Endothelial cell of umbilical vein (primary cell): Measurements from ENCODE around the gene DNAJC8. TPM values are rescaled to one million over a fixed set of nuclear protein-coding genes. Genes with fewer than 3 reads are reported as not detected.

Experiments
- BruUV-seq: library from RNA; stranded (reverse); fragments of 400-500 nt; replicated peaks from 2 replicates; lab custom pipeline; 2021; lab: Mats Ljungman, UMichigan
- CTCF ChIA-PET: fragments of 300-600, 350-600 bp; sonication (Branson Sonifier 250); formaldehyde crosslinking; loops from one replicate; lab custom pipeline; 2021; ENCODE audit warnings: antibody characterized with exemption, inconsistent platforms; lab: Charles Lee
- POLR2A ChIA-PET: fragments of 300-600, 350-600 bp; sonication (Branson Sonifier 250); formaldehyde crosslinking; loops from one replicate; lab custom pipeline; 2021; ENCODE audit warnings: antibody characterized with exemption, inconsistent platforms; lab: Charles Lee
- DNase-seq: peaks from one replicate; pipeline ENCODE4 v3.0.0-alpha.2; 2011; ENCODE audit warnings: low read depth, low spot score
- FAIRE-seq: peaks from 2 replicates; lab custom pipeline; 2011; peaks lifted over from hg19 to GRCh38; lab: Jason Lieb, UNC
- H2AFZ ChIP-seq: 2 replicates; pipeline ENCODE4 v1.6.0; 2012; ENCODE audit warnings: low read depth, low read length, control low read depth, inconsistent platforms
- H3K27ac ChIP-seq: 2 replicates; pipeline ENCODE4 v1.5.1; 2011; ENCODE audit warnings: low read depth, mild to moderate bottlenecking, control low read depth, low read length, moderate library complexity; ENCODE audit not compliant: insufficient read depth
- H3K27me3 ChIP-seq, 2 experiments: 2 replicates each; pipeline versions ENCODE4 v1.6.0 to v1.6.1; 2011; ENCODE audit warnings: low read length in 2 of 2, mixed read lengths in 1 of 2; ENCODE audit not compliant: control insufficient read depth in 2 of 2, insufficient read depth in 2 of 2
- H3K36me3 ChIP-seq, 2 experiments: 2 replicates in 1 of 2; 3 replicates in 1 of 2; pipeline ENCODE4 v1.5.1; 2011; ENCODE audit warnings: low read length in 2 of 2, mild to moderate bottlenecking in 1 of 2, moderate library complexity in 1 of 2; ENCODE audit not compliant: control insufficient read depth in 2 of 2, insufficient read depth in 2 of 2; ENCODE audit errors: extremely low read depth in 1 of 2
- H3K4me1 ChIP-seq: 3 replicates; pipeline ENCODE4 v1.5.1; 2011; ENCODE audit warnings: mild to moderate bottlenecking, low read length; ENCODE audit not compliant: control insufficient read depth, insufficient read depth; ENCODE audit errors: extremely low read depth
- H3K4me2 ChIP-seq: 2 replicates; pipeline ENCODE4 v1.6.1; 2011; ENCODE audit warnings: low read length, control low read depth, mixed read lengths; ENCODE audit not compliant: insufficient read depth
- H3K4me3 ChIP-seq, 3 experiments: fragments of 200-600 bp in 1 of 3; sonication (generic), shearing (Covaris generic) in 1 of 3; replicated peaks in 1 of 3; 2 replicates each; pipeline ENCODE4 v1.5.1; 2011 to 2016; ENCODE audit warnings: control low read depth in 3 of 3, low read length in 3 of 3, mild to moderate bottlenecking in 2 of 3, inconsistent platforms in 1 of 3, low read depth in 1 of 3, moderate library complexity in 1 of 3; ENCODE audit not compliant: insufficient read depth in 1 of 3
- H3K79me2 ChIP-seq: 2 replicates; pipeline ENCODE4 v1.6.0; 2012; ENCODE audit warnings: low read length, inconsistent platforms; ENCODE audit not compliant: control insufficient read depth, insufficient read depth
- H3K9ac ChIP-seq: replicated peaks from 2 replicates; pipeline ENCODE3; 2011; ENCODE audit warnings: low read length, control low read depth; ENCODE audit not compliant: insufficient read depth; ENCODE audit errors: extremely low read depth
- H3K9me1 ChIP-seq: replicated peaks from 3 replicates; pipeline ENCODE4 v1.6.0; 2011; ENCODE audit warnings: mild to moderate bottlenecking, low read length; ENCODE audit not compliant: control insufficient read depth, insufficient read depth; ENCODE audit errors: extremely low read depth
- H3K9me3 ChIP-seq: replicated peaks from 2 replicates; pipeline ENCODE4 v1.5.1; 2012; ENCODE audit warnings: low read length, inconsistent platforms; ENCODE audit not compliant: control insufficient read depth, insufficient read depth
- H4K20me1 ChIP-seq: replicated peaks from 2 replicates; pipeline ENCODE3; 2011; ENCODE audit warnings: mild to moderate bottlenecking, low read length; ENCODE audit not compliant: control insufficient read depth, insufficient read depth; ENCODE audit errors: extremely low read depth
- EZH2 ChIP-seq: IDR thresholded peaks from 2 replicates; pipeline ENCODE4 v1.6.1; 2012; ENCODE audit warnings: borderline replicate concordance, low read depth, mild to moderate bottlenecking, moderate library complexity, low read length, inconsistent platforms; ENCODE audit not compliant: severe bottlenecking
- FOS ChIP-seq: IDR thresholded peaks from 2 replicates; pipeline ENCODE4 v1.6.1; 2011; ENCODE audit warnings: mild to moderate bottlenecking, low read length, moderate library complexity, borderline replicate concordance; ENCODE audit not compliant: insufficient read depth
- GATA2 ChIP-seq: IDR thresholded peaks from 2 replicates; pipeline ENCODE4 v1.7.0; 2011; ENCODE audit warnings: low read depth, mild to moderate bottlenecking, moderate library complexity, mixed read lengths, low read length; ENCODE audit not compliant: insufficient read length, insufficient read depth
- JUN ChIP-seq: IDR thresholded peaks from 2 replicates; pipeline ENCODE4 v1.6.1; 2011; ENCODE audit warnings: borderline replicate concordance, low read depth; ENCODE audit not compliant: insufficient read length, insufficient read depth
- MYC ChIP-seq: IDR thresholded peaks from one replicate; pipeline ENCODE4 v1.6.1; 2011; ENCODE audit warnings: mild to moderate bottlenecking, low read depth, low read length
- POLR2A ChIP-seq: IDR thresholded peaks from 2 replicates; pipeline ENCODE4 v1.6.1; 2012; ENCODE audit warnings: low read depth, mild to moderate bottlenecking, control low read depth, low read length
- POLR2AphosphoS5 ChIP-seq: IDR thresholded peaks from 2 replicates; pipeline ENCODE4 v1.6.1; 2012; ENCODE audit warnings: low read depth, mild to moderate bottlenecking, control low read depth, low read length, moderate library complexity; ENCODE audit not compliant: insufficient read depth
- dilution Hi-C: fragments of 300-500 bp; cut with MboI; formaldehyde crosslinking; loops from one replicate; pipeline ENCODE4 v1.15.0; 2019; ENCODE audit warnings: low sequenced_read_pairs; ENCODE audit not compliant: extremely low pct_ligation_motif_present
- intact Hi-C: fragments of 100-400 bp; cut with micrococcal nuclease; formaldehyde crosslinking; loops from one replicate; pipeline ENCODE4 v1.10.0; 2022
- polyA plus RNA-seq, 4 experiments: library from polyadenylated mRNA; depleted of rRNA in 3 of 4; stranded (reverse) in 3 of 4; unstranded in 1 of 4; fragments of >200 nt; gene quantifications; 2 replicates each; pipeline versions ENCODE4 v1.2.1 to v1.2.3, GENCODE V29; 2011 to 2012; ENCODE audit warnings: missing spikeins in 1 of 4
- total RNA-seq: library from RNA; stranded (reverse); gene quantifications from 2 replicates; pipeline ENCODE4 v1.2.3, GENCODE V29; 2021
- TF ChIP-seq, protein P1 (sequence below), 2 donors: IDR thresholded peaks; 1 replicate in 1 of 2; 2 replicates in 1 of 2; pipeline ENCODE4 v1.5.1; 2011; ENCODE audit warnings: low read length in 2 of 2, mild to moderate bottlenecking in 2 of 2, moderate library complexity in 2 of 2, control low read depth in 1 of 2, inconsistent platforms in 1 of 2, low read depth in 1 of 2; ENCODE audit not compliant: insufficient read depth in 1 of 2; ENCODE audit errors: extremely low read depth in 1 of 2
- TF ChIP-seq, protein P2 (sequence below): IDR thresholded peaks from 2 replicates; pipeline ENCODE4 v1.6.1; 2011; ENCODE audit not compliant: insufficient read depth, insufficient read length

The DNAJC8 gene
- total and polyA plus RNA-seq, 2 donors (not counting 3 experiments of a cell fraction or from before 2014, with no cell fraction given), result 71.0 to 106 TPM

DNA sequence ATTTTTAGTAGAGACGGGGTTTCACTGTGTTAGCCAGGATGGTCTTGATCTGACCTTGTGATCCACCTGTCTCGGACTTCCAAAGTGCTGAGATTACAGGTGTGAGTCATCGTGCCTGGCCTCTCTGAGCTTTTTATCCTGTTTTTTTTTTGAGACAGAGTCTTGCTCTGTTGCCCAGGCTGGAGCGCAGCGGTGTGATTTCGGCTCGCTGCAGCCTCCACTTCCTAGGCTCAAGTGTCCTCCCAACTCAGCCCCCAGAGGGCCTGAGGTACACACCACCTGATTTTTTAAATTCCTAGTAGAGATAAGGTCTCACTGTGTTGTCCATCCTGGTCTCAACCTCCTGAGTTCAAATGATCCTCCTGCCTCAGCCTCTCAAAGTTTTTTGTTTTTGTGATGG is 46.9 kb upstream of the DNAJC8 start:
- Histone ChIP-seq H4K20me1 (no peaks in the 10 kb centered on the region), H3K79me2 (no peaks in the 10 kb centered on the region), H3K27me3 (no peaks in the 10 kb centered on the region), H3K9ac (no peak overlapping the region), H3K9me3 (no peaks in the 10 kb centered on the region), H3K36me3 (peaks cover 4 to 33% of the 10 kb centered on the region in 2 experiments), H3K4me3 (no peak overlapping the region), H2AFZ (no peak overlapping the region), H3K27ac (no peak overlapping the region), H3K4me1 (no peaks in the 10 kb centered on the region), H3K9me1 (no peaks in the 10 kb centered on the region), H3K4me2 (no peak overlapping the region)
- no peak for FAIRE-seq
- ChIA-PET POLR2A (no interaction called here), CTCF (interaction anchor here (1.0 to 1.3 kb wide), 3 partner anchors 10 to 88 kb away, joined by 3 to 5 read pairs (median 3); no protein-coding TSS in a partner anchor)
- BruUV-seq, result no TSS peak
- intact Hi-C loops, result no loop called here
- TF ChIP-seq GATA2 (no peak), POLR2AphosphoS5 (no peak), FOS (no peak)
- DNase-seq, result no peak
- dilution Hi-C loops, result no loop called here

DNA sequence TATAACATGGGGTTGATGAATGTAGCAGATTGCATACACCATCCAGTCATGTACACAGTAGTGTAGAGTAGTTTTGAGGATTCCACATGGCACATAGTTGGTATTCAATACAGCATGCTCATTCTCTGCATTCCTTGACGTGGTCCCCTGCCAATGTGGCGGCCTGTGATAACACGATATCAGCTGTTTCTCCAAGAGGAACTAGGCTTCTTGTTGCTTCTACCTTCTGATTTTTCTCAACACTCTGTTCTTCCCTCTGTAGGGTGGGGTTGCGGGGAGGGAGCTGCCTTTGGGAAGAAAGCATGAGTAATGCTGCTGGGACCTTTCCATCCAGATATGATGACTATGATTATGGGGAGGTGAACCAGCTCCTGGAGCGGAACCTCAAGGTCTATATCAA is 45.9 kb upstream of the DNAJC8 start:
- Histone ChIP-seq H3K9me3 (no peaks in the 10 kb centered on the region), H3K4me1 (no peaks in the 10 kb centered on the region), H3K9me1 (no peaks in the 10 kb centered on the region), H3K27ac (no peak overlapping the region), H3K9ac (no peak overlapping the region), H3K27me3 (no peaks in the 10 kb centered on the region), H3K36me3 (peaks cover 4 to 40% of the 10 kb centered on the region in 2 experiments), H3K79me2 (no peaks in the 10 kb centered on the region), H3K4me3 (no peak overlapping the region), H2AFZ (no peak overlapping the region), H3K4me2 (no peak overlapping the region), H4K20me1 (no peaks in the 10 kb centered on the region)
- dilution Hi-C loops (no loop called here), intact Hi-C loops (no loop called here)
- no peak for TF ChIP-seq GATA2
- TF ChIP-seq MYC, result no peak
- no peak for TF ChIP-seq POLR2AphosphoS5
- TF ChIP-seq, protein P1, sequence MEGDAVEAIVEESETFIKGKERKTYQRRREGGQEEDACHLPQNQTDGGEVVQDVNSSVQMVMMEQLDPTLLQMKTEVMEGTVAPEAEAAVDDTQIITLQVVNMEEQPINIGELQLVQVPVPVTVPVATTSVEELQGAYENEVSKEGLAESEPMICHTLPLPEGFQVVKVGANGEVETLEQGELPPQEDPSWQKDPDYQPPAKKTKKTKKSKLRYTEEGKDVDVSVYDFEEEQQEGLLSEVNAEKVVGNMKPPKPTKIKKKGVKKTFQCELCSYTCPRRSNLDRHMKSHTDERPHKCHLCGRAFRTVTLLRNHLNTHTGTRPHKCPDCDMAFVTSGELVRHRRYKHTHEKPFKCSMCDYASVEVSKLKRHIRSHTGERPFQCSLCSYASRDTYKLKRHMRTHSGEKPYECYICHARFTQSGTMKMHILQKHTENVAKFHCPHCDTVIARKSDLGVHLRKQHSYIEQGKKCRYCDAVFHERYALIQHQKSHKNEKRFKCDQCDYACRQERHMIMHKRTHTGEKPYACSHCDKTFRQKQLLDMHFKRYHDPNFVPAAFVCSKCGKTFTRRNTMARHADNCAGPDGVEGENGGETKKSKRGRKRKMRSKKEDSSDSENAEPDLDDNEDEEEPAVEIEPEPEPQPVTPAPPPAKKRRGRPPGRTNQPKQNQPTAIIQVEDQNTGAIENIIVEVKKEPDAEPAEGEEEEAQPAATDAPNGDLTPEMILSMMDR (IDR thresholded peaks at IDR 0.05; ENCODE audit: extremely low read depth in 1 of 2, insufficient read depth in 1 of 2, low read depth in 1 of 2, low read length in 2 of 2), result no peak
- no peak for TF ChIP-seq FOS
- TF ChIP-seq, protein P2, sequence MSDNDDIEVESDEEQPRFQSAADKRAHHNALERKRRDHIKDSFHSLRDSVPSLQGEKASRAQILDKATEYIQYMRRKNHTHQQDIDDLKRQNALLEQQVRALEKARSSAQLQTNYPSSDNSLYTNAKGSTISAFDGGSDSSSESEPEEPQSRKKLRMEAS, result no peak
- TF ChIP-seq EZH2, result no peak
- TF ChIP-seq POLR2A, result no peak
- no peak for TF ChIP-seq JUN
- FAIRE-seq (no peak), DNase-seq (no peak)
- ChIA-PET POLR2A (no interaction called here), CTCF (interaction anchor here (1.3 kb wide), 1 partner anchor 30 kb away, joined by 4 read pairs; no protein-coding TSS in a partner anchor)
- no TSS peak for BruUV-seq
